ENCODE measurements around the gene NT5DC3.

DNA sequence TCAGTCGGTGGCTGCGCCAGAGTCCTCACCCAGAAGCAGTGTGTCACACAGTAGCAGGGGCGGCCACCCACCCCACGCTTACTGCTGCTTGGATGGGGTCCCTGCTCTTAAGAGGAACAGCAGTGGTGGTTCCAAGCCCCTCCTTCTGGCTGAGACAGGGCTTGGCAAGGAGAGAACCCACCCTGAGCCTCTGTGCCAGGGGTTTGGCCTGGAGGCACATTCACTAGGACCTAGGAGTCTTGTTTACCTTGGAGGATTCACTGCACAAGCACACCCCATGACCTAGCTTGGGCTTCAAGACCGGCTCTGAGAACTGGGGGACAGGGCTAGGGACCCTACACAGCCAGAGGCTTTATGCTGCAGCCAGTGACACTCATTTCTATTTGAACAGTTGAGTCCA, 78.6 kb downstream of the NT5DC3 start:
- TF ChIP-seq, protein P1, sequence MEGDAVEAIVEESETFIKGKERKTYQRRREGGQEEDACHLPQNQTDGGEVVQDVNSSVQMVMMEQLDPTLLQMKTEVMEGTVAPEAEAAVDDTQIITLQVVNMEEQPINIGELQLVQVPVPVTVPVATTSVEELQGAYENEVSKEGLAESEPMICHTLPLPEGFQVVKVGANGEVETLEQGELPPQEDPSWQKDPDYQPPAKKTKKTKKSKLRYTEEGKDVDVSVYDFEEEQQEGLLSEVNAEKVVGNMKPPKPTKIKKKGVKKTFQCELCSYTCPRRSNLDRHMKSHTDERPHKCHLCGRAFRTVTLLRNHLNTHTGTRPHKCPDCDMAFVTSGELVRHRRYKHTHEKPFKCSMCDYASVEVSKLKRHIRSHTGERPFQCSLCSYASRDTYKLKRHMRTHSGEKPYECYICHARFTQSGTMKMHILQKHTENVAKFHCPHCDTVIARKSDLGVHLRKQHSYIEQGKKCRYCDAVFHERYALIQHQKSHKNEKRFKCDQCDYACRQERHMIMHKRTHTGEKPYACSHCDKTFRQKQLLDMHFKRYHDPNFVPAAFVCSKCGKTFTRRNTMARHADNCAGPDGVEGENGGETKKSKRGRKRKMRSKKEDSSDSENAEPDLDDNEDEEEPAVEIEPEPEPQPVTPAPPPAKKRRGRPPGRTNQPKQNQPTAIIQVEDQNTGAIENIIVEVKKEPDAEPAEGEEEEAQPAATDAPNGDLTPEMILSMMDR (IDR thresholded peaks at IDR 0.05) = no peak
- TF ChIP-seq POLR2A (IDR thresholded peaks at IDR 0.05) (no peak), POLR2AphosphoS5 (IDR thresholded peaks at IDR 0.05) (no peak), EP300 (IDR thresholded peaks at IDR 0.05) (no peak)
